ENCODE data around the gene IKZF2.

The IKZF2 gene

GRCh38 chr2:213152888-213153287, 1.5 kb upstream of the IKZF2 start:
- FAIRE-seq = no peak

DNA sequence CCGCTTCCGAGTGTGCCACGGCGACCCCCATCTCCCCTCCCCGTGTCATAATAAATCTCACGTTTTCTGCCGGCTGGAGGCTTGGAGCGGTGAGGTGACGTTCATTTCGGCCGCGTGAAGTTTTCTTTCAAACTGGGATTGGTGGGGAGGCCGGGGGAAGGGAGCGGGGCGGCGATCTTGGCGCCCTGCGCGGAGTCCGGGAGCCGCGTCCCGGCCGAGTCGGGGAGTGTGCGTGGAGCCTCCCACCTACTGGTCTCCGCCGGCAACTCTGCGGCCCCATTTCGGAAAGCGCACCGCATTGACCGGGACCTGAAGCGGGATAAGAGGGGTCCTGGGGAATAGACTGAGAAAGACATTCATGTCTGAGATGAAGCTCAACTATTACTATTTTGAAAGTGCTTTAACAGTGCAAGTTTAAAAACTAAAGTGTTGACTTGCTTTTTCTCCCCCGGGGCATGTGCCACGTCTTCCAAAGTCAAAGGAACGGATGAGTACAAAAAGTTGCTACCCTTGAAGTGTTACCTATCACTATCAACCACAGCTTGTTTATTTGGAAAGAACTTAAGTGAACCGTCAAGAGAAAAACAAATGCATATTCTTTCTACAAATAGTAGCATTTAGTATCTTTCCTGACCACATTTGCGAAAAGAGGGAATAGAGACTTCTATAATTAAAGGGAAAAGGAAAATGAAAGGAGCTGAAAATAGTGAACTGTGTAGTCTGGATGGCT, 818 bp upstream of the IKZF2 start:
- no peak for DNase-seq (ENCODE audit: low spot score)
- no peak for FAIRE-seq

More at GRCh38 chr2:213152888-213153287, 1.5 kb upstream of the IKZF2 start:
- no peak for DNase-seq (ENCODE audit: low spot score)

DNA sequence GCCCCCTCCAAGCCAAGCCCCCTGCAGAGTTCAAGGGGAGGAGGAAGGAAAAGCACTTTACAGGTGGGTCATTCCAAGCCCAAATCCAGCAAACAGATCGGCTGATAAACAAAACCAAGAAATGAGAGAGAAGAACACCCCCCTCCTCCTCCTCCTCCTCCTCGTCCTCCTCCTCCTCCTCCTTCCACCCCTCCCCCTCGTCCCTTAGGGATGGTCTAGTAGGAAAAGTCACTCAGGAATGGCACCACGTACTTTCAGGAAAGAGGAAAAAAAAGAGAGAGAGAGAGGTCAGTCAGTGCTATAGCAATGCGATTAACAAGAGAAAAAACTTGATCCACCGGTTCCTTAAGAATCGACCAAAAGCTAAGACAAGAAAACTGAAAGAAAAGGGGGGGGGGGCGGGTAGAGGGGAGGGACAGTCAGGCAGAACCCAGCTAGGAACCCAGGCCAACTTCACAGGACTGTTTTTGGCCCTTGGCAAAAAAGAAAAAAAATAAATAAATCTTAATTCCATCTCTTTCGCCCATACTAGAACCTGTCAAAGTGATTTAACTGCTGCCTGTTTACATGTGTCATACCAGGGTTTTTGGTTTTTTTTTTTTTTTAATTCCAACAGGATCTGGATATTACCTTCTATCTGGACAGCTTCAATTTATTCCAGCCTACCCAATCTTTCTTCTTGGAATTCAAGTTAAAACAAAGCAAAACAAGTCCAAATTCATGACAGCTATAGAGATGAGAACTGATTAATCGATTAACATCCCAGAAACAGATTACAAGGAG, 906 bp downstream of the IKZF2 start:
- no peak for FAIRE-seq
- DNase-seq (ENCODE audit: low spot score) = no peak

DNA sequence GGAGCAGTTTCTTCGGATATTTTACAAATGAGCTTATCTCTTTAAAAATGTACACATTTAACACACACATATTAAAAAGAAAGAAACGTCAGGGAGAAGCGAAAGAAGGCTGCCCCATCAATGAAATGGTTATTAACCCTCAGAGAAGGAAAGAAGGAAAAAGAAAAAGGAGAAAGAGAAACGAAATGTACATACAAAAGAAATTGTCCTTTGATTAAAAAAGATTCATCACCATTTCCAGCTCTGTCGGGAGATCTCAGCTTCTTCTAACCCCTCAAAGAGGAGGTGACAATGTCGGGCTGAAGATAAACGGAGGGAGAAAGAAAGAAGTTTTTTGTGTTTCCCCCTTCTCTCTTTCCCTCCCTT, 1.5 kb downstream of the IKZF2 start:
- DNase-seq (ENCODE audit: low spot score) (no peak), FAIRE-seq (no peak)

DNA sequence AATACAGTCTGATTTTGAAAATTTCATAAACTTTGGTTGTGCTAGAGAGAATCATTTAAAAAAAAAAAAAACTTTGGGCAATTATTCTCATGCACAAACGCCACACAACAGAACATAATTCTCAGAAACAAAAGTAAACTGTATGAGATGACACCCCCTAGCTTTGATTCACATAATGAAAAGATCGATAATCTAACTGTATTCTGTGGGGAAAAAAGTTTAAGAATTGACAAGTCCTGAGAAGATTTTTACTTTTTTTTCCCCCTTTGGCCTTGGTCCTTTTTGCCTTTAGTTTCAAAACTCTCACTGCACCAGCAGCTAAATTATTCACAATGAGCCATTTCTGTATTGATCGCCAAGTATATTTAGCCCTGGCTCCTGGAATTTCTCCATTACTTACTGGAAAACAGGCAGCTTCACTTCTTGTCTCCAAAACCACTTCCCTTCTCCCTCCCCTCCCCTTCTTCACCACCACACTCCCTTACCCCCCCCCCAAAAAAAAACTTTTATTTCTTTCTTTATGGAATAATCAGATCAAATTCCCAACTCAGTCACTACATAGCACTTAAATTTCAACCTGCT, 2.0 kb downstream of the IKZF2 start:
- DNase-seq (ENCODE audit: low spot score) (no peak), FAIRE-seq (no peak)

- FAIRE-seq (no peak), DNase-seq (ENCODE audit: low spot score) (no peak)
Observed at GRCh38 chr2:213148572-213149261, 2.7 kb downstream of the IKZF2 start.

- no peak for DNase-seq (ENCODE audit: low spot score)
- FAIRE-seq = no peak
Observed at GRCh38 chr2:213147538-213147937, 3.9 kb downstream of the IKZF2 start.

GRCh38 chr2:213145715-213146242, 5.6 kb downstream of the IKZF2 start:
- DNase-seq (ENCODE audit: low spot score) (no peak), FAIRE-seq (no peak)

DNA sequence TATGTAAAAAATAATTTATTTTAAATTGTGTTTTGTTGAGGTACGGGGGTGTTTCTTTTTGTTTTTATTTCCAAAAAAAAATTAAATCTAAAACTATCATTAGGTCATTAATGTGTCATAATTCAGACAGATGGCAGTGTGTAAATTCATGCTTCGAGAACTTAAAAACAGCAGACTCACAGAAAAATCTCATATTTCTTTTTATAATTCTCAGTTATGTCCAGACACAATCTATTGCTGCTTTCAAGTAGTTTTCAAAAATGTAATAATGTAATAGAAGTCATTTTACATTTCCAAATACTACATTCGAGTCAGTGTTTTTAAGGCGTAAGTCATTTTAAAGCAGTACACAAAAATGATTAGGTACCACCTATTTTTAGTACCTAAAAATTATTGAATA, 14.3 kb downstream of the IKZF2 start:
- no peak for FAIRE-seq
- no peak for DNase-seq (ENCODE audit: low spot score)

DNA sequence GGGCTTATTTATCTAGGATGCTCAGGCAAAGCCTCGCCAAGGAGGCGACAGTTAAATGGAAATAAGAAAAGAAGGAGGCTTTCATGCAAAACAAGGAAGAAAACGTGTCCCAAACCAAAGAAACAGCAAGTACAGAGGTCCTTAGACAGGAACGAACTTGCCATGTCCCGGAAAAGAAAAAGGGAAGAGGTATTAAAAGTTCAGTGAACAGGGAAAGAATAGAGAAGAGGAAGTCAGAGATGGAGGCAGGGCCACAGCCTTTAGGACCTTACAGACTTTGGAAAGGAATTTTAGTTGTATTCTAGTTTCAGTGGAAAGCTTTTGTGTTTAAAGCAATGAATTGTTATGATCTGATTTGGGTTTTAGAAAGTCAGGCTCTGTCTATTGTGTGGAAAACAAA, 22.1 kb downstream of the IKZF2 start:
- no peak for FAIRE-seq
- no peak for DNase-seq (ENCODE audit: low spot score)

GRCh38 chr2:213125646-213126347, 25.6 kb downstream of the IKZF2 start:
- FAIRE-seq (no peak), DNase-seq (ENCODE audit: low spot score) (no peak)

- DNase-seq (ENCODE audit: low spot score) (no peak), FAIRE-seq (no peak)
Observed at GRCh38 chr2:213122725-213123124, 28.7 kb downstream of the IKZF2 start.

- FAIRE-seq = no peak
Observed at GRCh38 chr2:213121690-213122089, 29.7 kb downstream of the IKZF2 start.

DNA sequence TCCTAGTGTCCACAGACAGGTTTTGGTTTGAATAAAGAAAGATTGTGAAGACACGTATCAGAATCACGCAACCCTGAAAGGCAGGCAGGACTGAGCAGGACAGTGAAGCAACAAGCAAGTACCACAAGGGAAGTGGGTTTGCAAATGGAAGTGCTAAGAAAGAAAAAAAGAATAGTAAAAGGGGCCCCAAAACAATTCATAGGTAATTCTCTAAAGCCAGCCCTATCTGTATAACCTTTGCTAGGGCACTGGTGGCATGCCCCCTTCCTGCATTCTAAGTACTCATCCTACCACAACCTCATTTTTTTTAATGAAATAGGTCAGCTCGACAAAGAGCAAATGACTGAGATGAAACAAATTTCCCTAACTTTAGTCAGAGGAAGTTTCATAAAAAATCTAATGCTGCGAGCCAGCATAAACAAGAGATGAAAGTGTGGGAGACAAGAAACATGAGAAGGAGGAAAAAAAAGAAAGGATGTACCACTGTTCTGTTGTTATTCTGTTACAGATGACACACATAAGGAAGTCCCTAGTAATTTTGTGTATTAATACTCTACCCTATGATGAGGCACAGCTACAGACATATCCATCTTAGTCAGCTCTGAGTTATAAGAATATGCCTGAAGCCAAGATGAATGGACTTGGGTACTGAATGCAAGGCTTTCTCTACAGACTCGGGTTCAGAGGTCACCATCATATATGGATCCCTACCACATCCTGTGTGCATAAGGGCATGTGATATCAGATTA, 32.2 kb downstream of the IKZF2 start:
- FAIRE-seq (no peak), DNase-seq (ENCODE audit: low spot score) (no peak)

More at GRCh38 chr2:213121690-213122089, 29.7 kb downstream of the IKZF2 start:
- no peak for DNase-seq (ENCODE audit: low spot score)

GRCh38 chr2:213108308-213108707, 43.1 kb downstream of the IKZF2 start:
- no peak for FAIRE-seq

DNA sequence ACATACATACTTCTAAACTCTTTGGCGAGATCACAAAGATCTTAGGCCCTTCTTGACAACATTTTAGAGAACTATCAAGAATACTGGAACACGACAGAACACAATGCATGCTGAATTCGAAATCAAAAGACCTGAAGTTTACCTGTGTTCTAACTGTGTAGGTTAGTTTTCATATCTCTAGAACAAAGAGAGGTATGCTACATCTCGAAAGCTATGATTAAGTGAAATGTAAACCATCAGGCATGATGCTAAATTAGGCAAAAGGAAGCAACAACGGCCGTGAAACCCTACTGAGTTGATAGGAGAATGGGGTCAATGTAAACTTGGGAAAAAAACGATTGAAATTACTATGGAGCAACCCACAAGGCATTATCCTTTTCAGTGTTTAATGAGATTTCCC, 43.7 kb downstream of the IKZF2 start:
- no peak for FAIRE-seq
- no peak for DNase-seq (ENCODE audit: low spot score)

More at GRCh38 chr2:213108308-213108707, 43.1 kb downstream of the IKZF2 start:
- DNase-seq (ENCODE audit: low spot score) = no peak

DNA sequence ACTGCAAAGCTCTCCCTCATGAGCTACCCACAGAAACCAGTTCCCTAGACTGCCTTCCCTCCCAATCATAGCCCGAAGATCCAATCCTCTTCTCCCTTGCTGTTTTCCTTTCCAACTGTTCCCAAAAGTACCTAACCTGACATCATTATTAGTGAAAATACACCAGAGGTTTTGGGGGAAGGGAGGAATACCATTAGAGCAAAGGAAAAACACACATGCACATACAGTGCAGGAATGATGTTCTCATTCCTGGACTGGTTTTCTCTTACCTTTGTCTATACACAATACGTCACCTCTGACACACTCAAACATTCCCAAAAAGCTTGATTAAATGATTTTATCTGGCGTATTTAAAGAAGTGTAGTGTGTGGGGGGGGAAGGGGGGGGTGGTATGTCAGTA, 46.2 kb downstream of the IKZF2 start:
- FAIRE-seq = no peak
- no peak for DNase-seq (ENCODE audit: low spot score)

DNA sequence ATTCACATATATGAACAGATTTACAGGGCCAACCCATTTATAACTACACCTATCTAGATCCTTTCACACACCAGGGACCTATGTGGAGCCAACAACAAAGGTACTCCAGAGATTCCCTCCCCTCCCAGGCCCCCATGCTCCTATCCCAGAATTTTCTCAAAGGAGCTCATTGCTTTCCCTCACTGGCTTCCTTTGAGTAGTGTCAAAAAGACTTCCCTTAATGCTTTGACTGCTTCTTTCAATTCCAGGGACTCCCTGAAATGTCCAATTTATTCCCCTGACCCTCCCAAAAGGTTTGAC, 46.6 kb downstream of the IKZF2 start:
- FAIRE-seq (no peak), DNase-seq (ENCODE audit: low spot score) (no peak)

DNA sequence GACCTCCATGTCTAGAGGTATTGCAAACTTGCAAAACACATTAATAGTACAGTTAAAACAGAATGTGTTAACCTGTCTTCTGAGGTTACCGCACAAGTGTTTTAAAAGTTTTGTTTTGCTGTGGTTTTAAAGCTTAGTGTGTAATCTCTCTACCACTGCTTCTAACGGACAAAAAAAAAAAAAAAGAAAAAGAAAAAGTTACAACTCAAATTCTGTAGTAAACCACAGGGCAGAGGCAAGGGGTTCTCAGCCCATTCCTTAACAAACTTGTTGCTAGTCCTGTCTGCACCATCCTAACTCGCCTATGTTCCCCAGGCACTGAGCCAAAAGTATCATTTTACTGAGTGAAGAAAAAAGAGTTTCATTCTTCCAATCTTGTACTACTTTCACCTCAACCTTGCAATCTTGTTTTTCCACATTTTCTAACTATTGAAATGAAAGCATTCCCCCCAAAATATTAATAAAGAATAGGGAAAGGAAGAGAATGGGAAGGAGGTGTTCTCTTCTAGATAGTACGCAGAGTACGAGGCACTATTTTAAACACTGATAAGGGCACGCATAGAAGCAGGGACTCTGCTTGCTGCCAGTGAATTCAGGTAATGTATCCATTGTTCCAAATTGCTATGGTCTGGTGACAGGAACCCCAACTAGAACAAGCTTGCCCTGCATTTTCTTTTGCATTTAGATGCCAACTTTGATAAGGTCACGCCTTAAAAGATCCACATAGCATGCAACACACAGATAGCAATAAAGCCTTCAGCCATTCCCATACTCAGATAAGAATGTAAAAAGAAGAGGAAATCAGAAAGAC, 47.1 kb downstream of the IKZF2 start:
- FAIRE-seq = no peak
- DNase-seq (ENCODE audit: low spot score) = no peak

Data from RCC 7860 (cell line).